ENCODE data around the gene PEX5L. TPM values are rescaled to one million over a fixed set of nuclear protein-coding genes. Genes with fewer than 3 reads are reported as not detected.

Gene PEX5L
- total and polyA plus RNA-seq, 2 experiments from 2014 or later = 0.13 to 0.63 TPM

DNA sequence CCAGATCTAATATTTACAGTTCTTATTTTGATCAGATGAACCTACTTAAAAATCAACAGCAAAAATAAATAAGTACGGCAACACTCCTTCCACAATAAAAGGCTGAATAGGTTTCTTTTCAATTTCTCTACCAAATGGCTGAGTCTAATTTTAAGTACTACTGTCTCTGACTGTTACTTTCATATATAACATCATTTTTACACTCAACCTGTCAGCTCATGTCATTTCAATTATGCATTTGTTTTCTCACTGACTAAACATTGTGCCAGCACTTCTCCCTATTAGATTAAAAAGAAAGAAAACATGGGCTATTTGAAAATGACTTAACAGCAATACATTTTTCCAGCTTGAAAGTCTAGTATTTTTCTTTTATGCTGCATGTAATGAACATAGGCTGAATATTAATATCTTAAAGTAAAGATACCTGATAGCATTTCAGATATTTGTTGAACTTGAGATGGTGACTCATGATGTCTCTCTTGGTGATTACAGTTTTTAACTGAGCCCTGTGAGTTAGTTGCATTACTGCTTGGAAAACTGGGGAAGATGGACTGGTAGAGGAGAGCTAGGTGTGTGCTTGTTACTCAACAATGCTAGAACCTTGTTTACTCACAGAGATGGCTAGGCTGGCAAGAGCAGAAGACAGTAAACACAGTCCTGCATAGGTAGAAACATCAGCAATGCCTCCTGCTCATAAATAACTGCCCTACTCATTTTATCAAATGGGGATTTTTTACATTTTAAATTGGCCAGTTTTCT, 73.9 kb downstream of the PEX5L start:
- no peak overlapping the region for H2AFZ ChIP-seq

DNA sequence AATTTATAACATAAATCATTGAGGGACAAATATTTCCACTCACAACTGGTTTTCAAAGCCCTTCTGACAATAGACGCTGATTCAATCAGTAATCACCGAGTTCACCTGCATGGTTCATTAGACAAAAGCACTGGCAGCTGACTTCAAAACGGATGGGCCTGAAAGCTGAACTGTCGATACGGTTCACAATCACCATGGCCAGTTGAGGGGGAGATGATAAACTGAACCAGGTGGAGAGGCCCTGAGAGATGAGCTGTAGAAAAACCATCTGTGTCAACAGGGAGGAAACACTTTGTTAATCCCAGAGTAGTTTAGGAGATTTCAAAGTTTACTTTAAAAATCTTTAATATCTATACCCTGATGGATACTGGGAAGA, 75.0 kb downstream of the PEX5L start:
- TF ChIP-seq EZH2 (IDR thresholded peaks at IDR 0.05; ENCODE audit: borderline replicate concordance) (no peak), EZH2phosphoT487 (IDR thresholded peaks at IDR 0.05; ENCODE audit: low read depth, severe bottlenecking, unreplicated experiment) (no peak)
- TF ChIP-seq, protein P1, sequence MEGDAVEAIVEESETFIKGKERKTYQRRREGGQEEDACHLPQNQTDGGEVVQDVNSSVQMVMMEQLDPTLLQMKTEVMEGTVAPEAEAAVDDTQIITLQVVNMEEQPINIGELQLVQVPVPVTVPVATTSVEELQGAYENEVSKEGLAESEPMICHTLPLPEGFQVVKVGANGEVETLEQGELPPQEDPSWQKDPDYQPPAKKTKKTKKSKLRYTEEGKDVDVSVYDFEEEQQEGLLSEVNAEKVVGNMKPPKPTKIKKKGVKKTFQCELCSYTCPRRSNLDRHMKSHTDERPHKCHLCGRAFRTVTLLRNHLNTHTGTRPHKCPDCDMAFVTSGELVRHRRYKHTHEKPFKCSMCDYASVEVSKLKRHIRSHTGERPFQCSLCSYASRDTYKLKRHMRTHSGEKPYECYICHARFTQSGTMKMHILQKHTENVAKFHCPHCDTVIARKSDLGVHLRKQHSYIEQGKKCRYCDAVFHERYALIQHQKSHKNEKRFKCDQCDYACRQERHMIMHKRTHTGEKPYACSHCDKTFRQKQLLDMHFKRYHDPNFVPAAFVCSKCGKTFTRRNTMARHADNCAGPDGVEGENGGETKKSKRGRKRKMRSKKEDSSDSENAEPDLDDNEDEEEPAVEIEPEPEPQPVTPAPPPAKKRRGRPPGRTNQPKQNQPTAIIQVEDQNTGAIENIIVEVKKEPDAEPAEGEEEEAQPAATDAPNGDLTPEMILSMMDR (IDR thresholded peaks at IDR 0.05; ENCODE audit: poor library complexity) = no peak
- Histone ChIP-seq H2AFZ (no peak overlapping the region), H3K4me1 (ENCODE audit: insufficient read depth) (no peaks in the 10 kb centered on the region), H3K27me3 (no peaks in the 10 kb centered on the region), H3K79me2 (no peaks in the 10 kb centered on the region), H4K20me1 (ENCODE audit: insufficient read depth, poor library complexity, severe bottlenecking) (no peaks in the 10 kb centered on the region), H3K9me2 (replicated peaks; ENCODE audit: insufficient read depth) (no peaks in the 10 kb centered on the region), H3K36me3 (replicated peaks; ENCODE audit: insufficient read depth, low read depth) (no peaks in the 10 kb centered on the region), H3K27ac (no peak overlapping the region), H3K9me3 (ENCODE audit: low read depth) (no peaks in the 10 kb centered on the region), H3K4me3 (no peak overlapping the region), H3K4me2 (no peak overlapping the region)
- WGBS (ENCODE audit: low lambda C conversion rate, missing lambda C conversion rate) = 77% methylated on average over 5 of the region's 5 CpGs
- no peak for DNase-seq (ENCODE audit: low spot score)

More for the DNA sequence above, 73.9 kb downstream of the PEX5L start:
- no peak overlapping the region for H3K4me2 ChIP-seq
- no peaks in the 10 kb centered on the region for H3K4me1 ChIP-seq (ENCODE audit: insufficient read depth)
- TF ChIP-seq, protein P1 (IDR thresholded peaks at IDR 0.05; ENCODE audit: poor library complexity) = no peak
- no peak for TF ChIP-seq EZH2phosphoT487 (IDR thresholded peaks at IDR 0.05; ENCODE audit: low read depth, severe bottlenecking, unreplicated experiment)
- no peak for TF ChIP-seq EZH2 (IDR thresholded peaks at IDR 0.05; ENCODE audit: borderline replicate concordance)
- no peak overlapping the region for H3K27ac ChIP-seq
- DNase-seq (ENCODE audit: low spot score) = no peak
- no peaks in the 10 kb centered on the region for H3K79me2 ChIP-seq
- H3K9me2 ChIP-seq (replicated peaks; ENCODE audit: insufficient read depth) = no peaks in the 10 kb centered on the region
- 96% methylated on average over 1 of the region's 1 CpG for WGBS (ENCODE audit: low lambda C conversion rate, missing lambda C conversion rate)
- H4K20me1 ChIP-seq (ENCODE audit: insufficient read depth, poor library complexity, severe bottlenecking) = no peaks in the 10 kb centered on the region
- H3K27me3 ChIP-seq = no peaks in the 10 kb centered on the region
- H3K4me3 ChIP-seq = no peak overlapping the region
- no peaks in the 10 kb centered on the region for H3K36me3 ChIP-seq (replicated peaks; ENCODE audit: insufficient read depth, low read depth)
- no peaks in the 10 kb centered on the region for H3K9me3 ChIP-seq (ENCODE audit: low read depth)

DNA sequence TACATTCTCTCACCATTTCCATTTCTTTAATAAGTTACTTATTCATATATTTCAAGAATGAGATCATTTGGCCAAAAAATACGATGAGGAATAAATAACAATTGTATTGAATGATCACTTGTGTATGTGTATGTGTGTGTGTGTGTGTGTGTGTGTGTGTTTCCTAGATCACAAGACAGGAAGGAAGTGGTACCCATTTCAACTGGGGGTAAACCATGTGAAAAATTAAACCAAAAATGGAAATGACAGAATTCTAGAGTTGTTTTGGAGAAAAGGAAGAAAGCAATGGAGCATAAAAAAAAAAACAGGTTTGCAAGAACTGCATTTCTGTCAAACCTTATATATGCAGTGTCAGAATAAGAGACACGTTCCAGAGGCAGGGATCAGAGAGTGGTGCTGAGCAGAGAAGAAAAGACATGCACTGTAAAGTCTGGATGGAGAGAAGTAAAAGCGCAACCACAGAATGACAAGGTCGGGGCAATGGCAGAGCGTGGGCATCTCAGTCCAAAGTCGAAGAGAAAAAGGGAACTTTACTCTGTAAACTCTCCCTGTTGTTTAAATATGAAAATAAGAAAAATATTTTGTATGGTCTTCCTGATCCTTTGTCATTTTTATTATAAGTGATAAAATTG, 75.5 kb downstream of the PEX5L start:
- no peaks in the 10 kb centered on the region for H3K9me2 ChIP-seq (replicated peaks; ENCODE audit: insufficient read depth)
- H2AFZ ChIP-seq = no peak overlapping the region
- H3K4me3 ChIP-seq = no peak overlapping the region
- H3K79me2 ChIP-seq = no peaks in the 10 kb centered on the region
- H3K27me3 ChIP-seq = no peaks in the 10 kb centered on the region
- no peak overlapping the region for H3K4me2 ChIP-seq
- no peaks in the 10 kb centered on the region for H3K9me3 ChIP-seq (ENCODE audit: low read depth)
- H3K36me3 ChIP-seq (replicated peaks; ENCODE audit: insufficient read depth, low read depth) = no peaks in the 10 kb centered on the region
- 87% methylated on average over 6 of the region's 6 CpGs for WGBS (ENCODE audit: low lambda C conversion rate, missing lambda C conversion rate)
- H4K20me1 ChIP-seq (ENCODE audit: insufficient read depth, poor library complexity, severe bottlenecking) = no peaks in the 10 kb centered on the region
- H3K27ac ChIP-seq = no peak overlapping the region
- H3K4me1 ChIP-seq (ENCODE audit: insufficient read depth) = no peaks in the 10 kb centered on the region
- DNase-seq (ENCODE audit: low spot score) = no peak
- no peak for TF ChIP-seq EZH2 (IDR thresholded peaks at IDR 0.05; ENCODE audit: borderline replicate concordance)
- TF ChIP-seq, protein P1 (IDR thresholded peaks at IDR 0.05; ENCODE audit: poor library complexity) = no peak
- no peak for TF ChIP-seq EZH2phosphoT487 (IDR thresholded peaks at IDR 0.05; ENCODE audit: low read depth, severe bottlenecking, unreplicated experiment)
